Large intestine (tissue), 3 donors: Measurements from ENCODE around the gene HIVEP3. TPM values are rescaled to one million over a fixed set of nuclear protein-coding genes. Genes with fewer than 3 reads are reported as not detected.

Source experiments
- DNase-seq, 2 donors: peaks; one replicate each; pipeline versions ENCODE4 v3.0.0 to v3.0.0-alpha.2; 2013
- H3K27ac ChIP-seq: one replicate; pipeline ENCODE4 v1.5.1; 2013; ENCODE audit warnings: low read length
- H3K27me3 ChIP-seq: 2 replicates; pipeline ENCODE4 v1.6.1; 2013; ENCODE audit warnings: low read length; ENCODE audit not compliant: control insufficient read depth, insufficient read depth
- H3K36me3 ChIP-seq: 2 replicates; pipeline ENCODE4 v1.6.1; 2013; ENCODE audit warnings: low read length; ENCODE audit not compliant: control insufficient read depth, insufficient read depth
- H3K4me1 ChIP-seq: one replicate; pipeline ENCODE4 v1.6.1; 2013; ENCODE audit warnings: low read length; ENCODE audit not compliant: control insufficient read depth, insufficient read depth
- H3K4me3 ChIP-seq: one replicate; pipeline ENCODE4 v1.5.1; 2013; ENCODE audit warnings: low read length
- H3K9me3 ChIP-seq: one replicate; pipeline ENCODE4 v1.6.1; 2013; ENCODE audit warnings: mild to moderate bottlenecking, low read depth, low read length, moderate library complexity; ENCODE audit not compliant: control insufficient read depth
- WGBS: methylation state at CpG from one replicate; pipeline ENCODE4 v1.1.5; 2013; ENCODE audit warnings: low lambda C conversion rate; ENCODE audit not compliant: insufficient coverage; 5-methylcytosine and 5-hydroxymethylcytosine counted together
- polyA plus RNA-seq: library from polyadenylated mRNA; unstranded; fragments of 120-200 nt; gene quantifications from one replicate; pipeline ENCODE4 v1.2.1, GENCODE V29; 2013

Gene HIVEP3
- polyA plus RNA-seq, 1 donor = 2.6 TPM

GRCh38 chr1:41637367-41637766 is 281.4 kb downstream of the HIVEP3 start:
- WGBS = no CpG with 5 or more reads among the region's 7 CpGs
- Histone ChIP-seq H3K4me1 (no peaks in the 10 kb centered on the region), H3K36me3 (no peaks in the 10 kb centered on the region), H3K9me3 (no peaks in the 10 kb centered on the region), H3K4me3 (no peak overlapping the region), H3K27ac (no peak overlapping the region), H3K27me3 (peaks cover 12% of the 10 kb centered on the region)
- no peak for DNase-seq

- Histone ChIP-seq H3K36me3 (no peaks in the 10 kb centered on the region), H3K4me1 (no peaks in the 10 kb centered on the region), H3K27me3 (peaks cover 12% of the 10 kb centered on the region), H3K27ac (no peak overlapping the region), H3K4me3 (no peak overlapping the region), H3K9me3 (no peaks in the 10 kb centered on the region)
- DNase-seq = no peak
- WGBS = 38% methylated on average over 3 of the region's 5 CpGs
These were observed 285.0 kb downstream of the HIVEP3 start for GRCh38 chr1:41633764-41634163.

- no peak overlapping the region for H3K27ac ChIP-seq
- H3K4me1 ChIP-seq = no peaks in the 10 kb centered on the region
- H3K4me3 ChIP-seq = no peak overlapping the region
- WGBS = 81% methylated on average over 3 of the region's 14 CpGs
- no peaks in the 10 kb centered on the region for H3K9me3 ChIP-seq
- DNase-seq = no peak
- peaks cover 10% of the 10 kb centered on the region for H3K27me3 ChIP-seq
- no peaks in the 10 kb centered on the region for H3K36me3 ChIP-seq
These were observed 285.7 kb downstream of the HIVEP3 start for GRCh38 chr1:41632781-41633575.

DNA sequence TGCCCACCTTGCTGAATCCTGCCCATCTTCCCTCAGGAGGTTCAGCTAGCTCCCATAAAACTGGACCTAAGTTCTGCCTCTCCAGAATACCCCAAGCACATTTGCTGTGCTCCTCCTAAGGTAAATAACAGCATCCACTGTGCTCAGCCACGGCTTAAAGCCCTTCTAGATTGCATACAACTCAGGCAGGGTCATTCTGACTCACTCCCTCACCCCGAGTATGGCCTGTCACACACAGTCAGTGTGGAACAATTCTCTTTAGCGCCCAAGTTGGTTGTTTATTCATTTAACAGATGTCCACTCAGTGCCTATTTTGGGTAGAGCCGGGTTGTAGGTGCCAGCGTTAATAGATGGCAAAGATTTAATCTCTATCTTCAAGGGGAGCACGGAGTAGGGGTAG is 286.8 kb downstream of the HIVEP3 start:
- H3K36me3 ChIP-seq = no peaks in the 10 kb centered on the region
- H3K27ac ChIP-seq = no peak overlapping the region
- no peaks in the 10 kb centered on the region for H3K4me1 ChIP-seq
- no peaks in the 10 kb centered on the region for H3K9me3 ChIP-seq
- H3K27me3 ChIP-seq = peaks cover 7% of the 10 kb centered on the region
- DNase-seq = no peak
- no peak overlapping the region for H3K4me3 ChIP-seq
- no CpG with 5 or more reads among the region's 6 CpGs for WGBS

- Histone ChIP-seq H3K9me3 (no peaks in the 10 kb centered on the region), H3K36me3 (no peaks in the 10 kb centered on the region), H3K27me3 (peaks cover 7% of the 10 kb centered on the region), H3K27ac (no peak overlapping the region), H3K4me3 (no peak overlapping the region), H3K4me1 (no peaks in the 10 kb centered on the region)
- WGBS = no CpG with 5 or more reads among the region's 9 CpGs
- DNase-seq = no peak
These were observed 287.6 kb downstream of the HIVEP3 start for GRCh38 chr1:41631154-41631553.

DNA sequence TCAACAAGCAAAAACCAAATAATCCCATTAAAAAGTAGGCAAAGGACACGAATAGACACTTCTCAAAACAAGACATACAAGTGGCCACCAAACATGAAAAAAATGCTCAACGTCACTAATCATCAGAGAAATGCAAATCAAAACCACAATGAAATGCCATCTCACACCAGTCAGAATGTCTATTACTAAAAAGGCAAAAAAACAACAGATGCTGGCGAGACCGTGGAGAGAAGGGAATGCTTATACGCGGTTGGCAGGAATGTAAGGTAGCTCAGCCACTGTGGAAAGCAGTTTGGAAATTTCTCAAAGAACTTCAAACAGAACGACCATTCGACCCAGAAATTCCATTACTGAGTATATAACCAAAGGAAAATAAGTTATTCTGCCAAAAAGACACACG is 289.2 kb downstream of the HIVEP3 start:
- Histone ChIP-seq H3K4me3 (no peak overlapping the region), H3K36me3 (no peaks in the 10 kb centered on the region), H3K27me3 (peaks cover 7% of the 10 kb centered on the region), H3K9me3 (no peaks in the 10 kb centered on the region), H3K4me1 (no peaks in the 10 kb centered on the region), H3K27ac (no peak overlapping the region)
- no peak for DNase-seq
- WGBS = 94% methylated on average over 2 of the region's 9 CpGs

GRCh38 chr1:41629141-41629540 is 289.6 kb downstream of the HIVEP3 start:
- Histone ChIP-seq H3K4me3 (no peak overlapping the region), H3K9me3 (no peaks in the 10 kb centered on the region), H3K4me1 (no peaks in the 10 kb centered on the region), H3K27me3 (peaks cover 7% of the 10 kb centered on the region), H3K36me3 (no peaks in the 10 kb centered on the region), H3K27ac (no peak overlapping the region)
- no peak for DNase-seq
- 100% methylated on average over 1 of the region's 3 CpGs for WGBS

DNA sequence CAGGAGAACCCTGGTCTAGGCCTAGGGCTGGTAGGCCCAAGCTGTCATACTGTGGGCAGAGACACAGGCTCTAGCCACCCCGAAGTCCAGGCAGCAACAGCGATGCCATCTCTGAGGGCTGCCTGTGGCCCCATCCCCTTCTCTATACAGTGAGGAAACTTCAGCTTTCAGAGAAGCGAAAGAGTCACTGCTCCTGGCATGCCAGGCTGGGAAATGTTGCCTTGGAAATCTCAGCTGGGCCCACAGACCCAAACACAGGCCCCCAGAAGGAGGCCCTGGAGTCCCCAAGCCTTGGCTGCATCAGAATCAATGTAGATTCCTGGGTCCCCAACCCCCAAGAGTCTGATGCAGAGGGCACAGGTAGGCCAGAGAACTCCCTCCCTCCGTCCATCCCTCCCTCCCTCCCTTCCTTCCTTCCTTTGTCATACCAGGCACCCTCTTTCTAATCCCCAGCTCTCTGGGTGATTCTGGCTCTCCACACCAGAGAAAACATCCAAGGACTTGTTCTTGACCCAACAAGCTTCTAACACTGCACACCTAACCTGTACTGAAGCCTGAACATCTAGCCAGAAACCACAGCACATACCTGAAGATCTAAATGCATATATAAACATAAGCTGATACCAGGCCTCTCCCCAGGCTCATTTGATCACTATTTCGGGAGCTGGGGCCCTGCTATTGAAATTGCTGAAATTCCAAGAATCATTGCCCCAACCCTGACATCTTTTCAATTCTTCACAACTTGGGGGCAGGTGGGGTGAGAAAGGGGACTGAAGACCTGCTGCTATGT is 291.0 kb downstream of the HIVEP3 start:
- no CpG with 5 or more reads among the region's 5 CpGs for WGBS
- Histone ChIP-seq H3K27ac (no peak overlapping the region), H3K4me3 (no peak overlapping the region)

DNA sequence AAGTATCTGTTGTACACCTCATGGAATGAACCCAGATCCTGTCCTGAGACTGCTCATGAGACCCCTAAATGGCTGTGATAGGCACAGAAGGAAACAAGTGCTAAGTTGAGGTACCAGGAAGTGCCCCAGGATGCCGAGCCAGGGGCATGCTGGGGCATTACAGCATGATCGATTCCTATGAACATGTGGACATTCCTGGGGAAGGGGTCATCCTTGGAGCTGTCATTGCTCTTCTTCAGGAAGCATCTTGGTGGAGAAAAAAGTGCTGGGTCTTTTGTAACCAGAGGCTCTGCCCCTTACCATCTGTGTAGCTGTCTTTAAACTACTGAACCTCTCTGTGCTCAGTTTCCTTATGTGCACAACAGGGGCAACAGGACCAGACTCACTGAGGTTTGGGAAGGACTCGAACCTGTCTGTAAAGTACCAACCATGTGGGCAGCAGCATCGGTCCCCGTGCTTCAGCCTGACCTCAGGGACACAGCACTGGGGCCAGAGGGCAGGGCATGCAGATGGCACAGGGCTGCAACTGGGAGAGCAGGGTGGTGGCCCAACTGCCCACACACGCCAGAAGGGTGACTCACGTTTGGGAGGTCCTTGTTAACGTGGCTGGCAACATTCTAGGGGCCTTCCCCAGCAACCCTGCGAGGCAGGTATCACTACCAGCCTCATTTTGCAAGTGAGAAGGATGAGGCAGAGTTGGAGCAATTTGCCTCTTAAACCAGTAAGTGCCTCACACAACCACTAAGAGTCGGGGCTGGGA is 291.9 kb downstream of the HIVEP3 start:
- Histone ChIP-seq H3K36me3 (no peaks in the 10 kb centered on the region), H3K27me3 (no peaks in the 10 kb centered on the region), H3K27ac (no peak overlapping the region), H3K4me3 (no peak overlapping the region), H3K9me3 (no peaks in the 10 kb centered on the region), H3K4me1 (no peaks in the 10 kb centered on the region)
- DNase-seq = no peak
- WGBS = no CpG with 5 or more reads among the region's 10 CpGs

More for the DNA sequence above, 291.0 kb downstream of the HIVEP3 start:
- DNase-seq = no peak
- Histone ChIP-seq H3K27me3 (no peaks in the 10 kb centered on the region), H3K4me1 (no peaks in the 10 kb centered on the region), H3K9me3 (no peaks in the 10 kb centered on the region), H3K36me3 (no peaks in the 10 kb centered on the region)

DNA sequence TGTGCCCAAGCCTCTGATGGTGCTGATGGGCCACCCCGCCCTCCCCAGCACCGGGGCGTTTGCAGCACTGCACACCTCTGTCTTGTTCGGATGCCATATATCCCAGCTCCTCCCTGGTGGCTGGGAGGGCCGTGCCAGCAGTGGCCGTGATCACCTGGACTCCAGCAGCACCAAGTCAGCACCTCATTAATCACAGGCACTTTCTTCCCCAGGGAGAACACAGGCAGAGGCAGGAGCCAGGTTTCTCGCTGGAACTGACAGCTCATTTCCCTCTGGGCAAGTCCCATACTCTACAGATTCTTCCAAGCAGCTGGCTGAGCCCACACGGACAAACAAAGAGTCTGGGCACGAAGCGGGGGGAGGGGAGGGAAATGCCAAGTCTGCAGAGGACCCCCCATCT is 292.6 kb downstream of the HIVEP3 start:
- Histone ChIP-seq H3K27ac (no peak overlapping the region), H3K27me3 (no peaks in the 10 kb centered on the region), H3K9me3 (no peaks in the 10 kb centered on the region), H3K4me3 (no peak overlapping the region), H3K36me3 (no peaks in the 10 kb centered on the region), H3K4me1 (no peaks in the 10 kb centered on the region)
- DNase-seq = no peak
- no CpG with 5 or more reads among the region's 10 CpGs for WGBS
